Measurements from ENCODE around the gene LKAAEAR1. TPM values are rescaled to one million over a fixed set of nuclear protein-coding genes. Genes with fewer than 3 reads are reported as not detected.

The LKAAEAR1 gene
- total and polyA plus RNA-seq, 2 donors = 0.14 to 0.80 TPM

DNA sequence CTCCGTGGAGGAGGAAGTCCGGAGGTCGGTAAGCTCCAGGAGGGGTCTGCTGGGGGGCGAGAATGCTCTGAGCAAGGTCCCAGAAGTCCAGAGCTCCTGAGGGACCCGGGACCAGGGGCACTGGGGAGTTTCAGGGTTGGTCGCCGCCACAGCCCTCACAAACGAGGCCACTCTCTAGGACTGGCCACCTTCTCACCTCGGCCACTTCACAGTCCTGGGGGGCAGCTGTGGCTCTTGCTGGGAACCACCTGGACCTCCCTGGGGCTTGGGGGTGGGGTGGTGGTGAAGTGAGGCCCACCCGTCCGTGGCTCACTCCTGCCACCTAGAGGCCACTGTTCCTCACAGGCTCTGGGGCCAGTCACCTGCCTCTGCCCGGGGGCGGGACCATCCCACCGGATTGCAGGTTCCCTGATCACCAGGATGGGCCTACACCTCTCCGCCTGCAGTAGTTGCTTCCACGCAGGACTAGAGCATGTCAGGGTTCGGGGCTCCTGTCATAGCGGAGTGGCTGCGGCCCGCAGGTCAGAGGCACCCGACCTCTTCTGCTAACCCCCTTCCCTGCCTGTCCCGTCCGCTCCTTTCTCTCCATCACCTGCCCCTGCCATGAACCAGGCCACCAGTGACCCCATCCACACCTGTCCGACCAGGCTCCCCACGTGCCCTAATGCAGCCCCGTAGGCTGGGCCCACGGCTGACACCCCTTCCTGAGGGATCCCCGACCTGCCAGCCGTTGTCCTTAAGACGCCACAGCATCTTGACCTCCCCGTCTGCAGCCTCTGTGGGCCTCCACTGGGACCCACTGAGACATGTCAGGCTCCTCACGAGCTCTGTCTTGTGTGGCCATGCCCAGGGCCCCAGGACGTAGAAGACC is 26.3 kb downstream of the LKAAEAR1 start:
- H3K27ac ChIP-seq (ENCODE audit: low read depth in 1 of 2, low read length in 1 of 2) = peak overlapping the region; percentile 62 to 84
- no peaks in the 10 kb centered on the region for H3K36me3 ChIP-seq (ENCODE audit: control insufficient read depth in 2 of 2, insufficient read depth in 2 of 2, low read length in 1 of 2)
- H3K4me1 ChIP-seq (ENCODE audit: control insufficient read depth in 2 of 2, insufficient read depth in 2 of 2, low read length in 2 of 2) = peaks cover 3 to 48% of the 10 kb centered on the region in 2 donors
- peak in 4 of 9 donors; percentile 77 to 87 (median 83) for DNase-seq (ENCODE audit: low read depth in 6 of 9, low spot score in 9 of 9)
- no peaks in the 10 kb centered on the region for H3K9me3 ChIP-seq (ENCODE audit: control insufficient read depth in 2 of 2, insufficient read depth in 1 of 2, low read length in 1 of 2)
- peak overlapping the region in 1 of 2 donors; percentile 14 for H3K4me3 ChIP-seq (ENCODE audit: low read length in 2 of 2)
- WGBS = 47% methylated on average over 33 of the region's 33 CpGs
- H3K27me3 ChIP-seq (ENCODE audit: control insufficient read depth in 2 of 2, insufficient read depth in 1 of 2, low read length in 1 of 2) = peaks cover 0 to 39% of the 10 kb centered on the region in 2 donors

DNA sequence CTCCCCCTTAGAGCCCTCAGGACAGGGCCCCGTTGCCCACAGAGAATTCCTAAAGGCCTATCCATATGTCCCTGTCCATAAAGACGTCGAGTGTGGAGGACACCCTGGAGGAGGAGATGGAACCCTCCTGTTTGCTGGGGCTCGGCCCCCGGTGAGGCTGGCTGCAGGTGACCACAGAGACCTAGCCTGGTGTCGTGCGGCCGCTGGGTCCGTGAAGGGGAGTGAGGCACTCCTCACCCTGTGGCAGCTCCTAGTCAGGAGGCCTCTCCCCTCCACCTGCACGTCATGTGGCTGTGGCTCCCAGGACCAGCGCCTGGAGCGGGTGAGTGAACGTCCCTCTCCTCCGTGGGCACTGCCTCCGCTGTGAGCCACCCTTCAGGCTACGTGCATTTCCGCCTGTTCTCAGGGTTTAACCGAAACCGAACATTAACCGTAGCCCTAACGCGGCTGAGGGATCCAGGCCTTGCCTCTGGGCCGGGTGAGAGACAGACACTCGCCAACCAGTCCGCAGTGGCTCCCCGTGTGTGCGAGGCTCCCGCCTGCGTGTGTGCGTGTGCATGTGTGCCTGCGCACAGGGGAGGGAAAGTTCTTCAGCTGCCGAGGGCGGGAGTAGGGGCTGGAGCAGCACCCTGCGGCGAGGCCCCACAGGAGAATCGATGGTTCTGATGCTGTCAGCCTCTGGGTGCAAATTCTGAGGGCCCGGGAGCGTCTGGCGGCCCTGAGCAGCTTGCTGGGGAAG is 27.1 kb downstream of the LKAAEAR1 start:
- peak in 1 of 9 donors; percentile 64 for DNase-seq (ENCODE audit: low read depth in 6 of 9, low spot score in 9 of 9)
- 65% methylated on average over 39 of the region's 39 CpGs for whole genome bisulfite sequencing
- H3K4me3 ChIP-seq (ENCODE audit: low read length in 2 of 2) = peak overlapping the region in 1 of 2 donors; percentile 14

DNA sequence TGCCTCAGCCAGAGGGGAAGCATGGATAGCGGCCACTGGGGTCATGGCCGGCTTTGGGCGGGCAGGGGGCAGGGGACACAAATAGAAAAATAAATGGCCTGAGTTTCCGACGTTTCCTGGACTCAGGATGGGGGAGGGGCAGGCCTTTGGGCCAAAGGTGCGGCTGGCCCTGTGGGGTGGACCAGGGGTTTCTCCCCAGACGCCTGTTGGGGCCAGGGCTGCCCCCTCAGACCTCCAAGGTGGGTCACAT is 27.6 kb downstream of the LKAAEAR1 start:
- no peak overlapping the region for H3K4me3 ChIP-seq (ENCODE audit: low read length in 2 of 2)
- WGBS = 63% methylated on average over 7 of the region's 7 CpGs
- H3K27me3 ChIP-seq (ENCODE audit: control insufficient read depth in 2 of 2, insufficient read depth in 1 of 2, low read length in 1 of 2) = peaks cover 2 to 52% of the 10 kb centered on the region in 2 donors

More for the DNA sequence above, 27.1 kb downstream of the LKAAEAR1 start:
- Histone ChIP-seq H3K4me1 (ENCODE audit: control insufficient read depth in 2 of 2, insufficient read depth in 2 of 2, low read length in 2 of 2) (peaks cover 3 to 42% of the 10 kb centered on the region in 2 donors), H3K9me3 (ENCODE audit: control insufficient read depth in 2 of 2, insufficient read depth in 1 of 2, low read length in 1 of 2) (no peaks in the 10 kb centered on the region), H3K27me3 (ENCODE audit: control insufficient read depth in 2 of 2, insufficient read depth in 1 of 2, low read length in 1 of 2) (peaks cover 0 to 47% of the 10 kb centered on the region in 2 donors), H3K27ac (ENCODE audit: low read depth in 1 of 2, low read length in 1 of 2) (peak overlapping the region; percentile 62 to 84), H3K36me3 (ENCODE audit: control insufficient read depth in 2 of 2, insufficient read depth in 2 of 2, low read length in 1 of 2) (no peaks in the 10 kb centered on the region)

DNA sequence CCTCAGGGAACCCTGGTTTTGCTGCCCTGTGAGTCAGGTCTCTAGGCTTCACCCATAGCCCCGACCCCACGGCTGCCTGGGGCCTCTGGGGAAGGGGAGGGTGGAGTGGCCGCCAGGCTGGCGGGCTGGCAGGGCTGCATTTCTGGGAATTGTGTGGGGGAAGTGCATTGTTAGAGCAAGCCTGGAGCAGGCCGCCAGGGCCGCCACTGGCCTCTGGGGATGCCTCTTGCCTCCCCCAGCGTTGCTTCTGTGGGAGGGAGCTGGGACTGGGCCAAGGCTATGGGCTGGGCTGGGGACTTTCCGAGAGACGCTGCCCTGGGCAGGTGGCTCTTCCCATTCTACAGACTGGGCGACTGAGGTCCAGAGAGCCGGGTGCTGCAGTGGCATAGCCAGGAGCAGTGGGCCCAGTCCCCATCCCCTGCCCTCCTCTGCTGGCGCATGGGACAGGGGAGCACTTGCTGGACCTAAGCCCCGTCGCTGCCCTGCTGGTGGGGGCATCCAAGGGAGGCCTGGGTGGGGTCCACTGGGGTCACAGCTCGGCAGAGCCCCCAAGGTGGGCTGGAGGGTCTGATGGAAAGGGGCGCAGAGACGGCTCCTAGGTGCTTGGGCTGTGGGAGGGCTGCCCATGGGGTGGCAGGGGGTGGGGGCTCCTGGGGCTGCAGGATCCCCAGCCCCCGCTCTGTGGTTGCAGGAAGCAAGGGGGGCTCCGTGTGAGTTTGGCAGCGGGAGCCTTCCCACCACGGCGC is 28.1 kb downstream of the LKAAEAR1 start:
- no peak overlapping the region for H3K4me3 ChIP-seq (ENCODE audit: low read length in 2 of 2)
- H3K4me1 ChIP-seq (ENCODE audit: control insufficient read depth in 2 of 2, insufficient read depth in 2 of 2, low read length in 2 of 2) = peaks cover 3 to 43% of the 10 kb centered on the region in 2 donors
- 75% methylated on average over 22 of the region's 22 CpGs for WGBS
- no peaks in the 10 kb centered on the region for H3K9me3 ChIP-seq (ENCODE audit: control insufficient read depth in 2 of 2, insufficient read depth in 1 of 2, low read length in 1 of 2)
- DNase-seq (ENCODE audit: low read depth in 6 of 9, low spot score in 9 of 9) = no peak
- peaks cover 7 to 57% of the 10 kb centered on the region in 2 donors for H3K27me3 ChIP-seq (ENCODE audit: control insufficient read depth in 2 of 2, insufficient read depth in 1 of 2, low read length in 1 of 2)
- no peaks in the 10 kb centered on the region for H3K36me3 ChIP-seq (ENCODE audit: control insufficient read depth in 2 of 2, insufficient read depth in 2 of 2, low read length in 1 of 2)
- H3K27ac ChIP-seq (ENCODE audit: low read depth in 1 of 2, low read length in 1 of 2) = peak overlapping the region; percentile 46 to 84

More for the DNA sequence above, 27.6 kb downstream of the LKAAEAR1 start:
- Histone ChIP-seq H3K9me3 (ENCODE audit: control insufficient read depth in 2 of 2, insufficient read depth in 1 of 2, low read length in 1 of 2) (no peaks in the 10 kb centered on the region), H3K27ac (ENCODE audit: low read depth in 1 of 2, low read length in 1 of 2) (peak overlapping the region; percentile 46 to 84), H3K4me1 (ENCODE audit: control insufficient read depth in 2 of 2, insufficient read depth in 2 of 2, low read length in 2 of 2) (peaks cover 3 to 43% of the 10 kb centered on the region in 2 donors), H3K36me3 (ENCODE audit: control insufficient read depth in 2 of 2, insufficient read depth in 2 of 2, low read length in 1 of 2) (no peaks in the 10 kb centered on the region)
- DNase-seq (ENCODE audit: low read depth in 6 of 9, low spot score in 9 of 9) = no peak

DNA sequence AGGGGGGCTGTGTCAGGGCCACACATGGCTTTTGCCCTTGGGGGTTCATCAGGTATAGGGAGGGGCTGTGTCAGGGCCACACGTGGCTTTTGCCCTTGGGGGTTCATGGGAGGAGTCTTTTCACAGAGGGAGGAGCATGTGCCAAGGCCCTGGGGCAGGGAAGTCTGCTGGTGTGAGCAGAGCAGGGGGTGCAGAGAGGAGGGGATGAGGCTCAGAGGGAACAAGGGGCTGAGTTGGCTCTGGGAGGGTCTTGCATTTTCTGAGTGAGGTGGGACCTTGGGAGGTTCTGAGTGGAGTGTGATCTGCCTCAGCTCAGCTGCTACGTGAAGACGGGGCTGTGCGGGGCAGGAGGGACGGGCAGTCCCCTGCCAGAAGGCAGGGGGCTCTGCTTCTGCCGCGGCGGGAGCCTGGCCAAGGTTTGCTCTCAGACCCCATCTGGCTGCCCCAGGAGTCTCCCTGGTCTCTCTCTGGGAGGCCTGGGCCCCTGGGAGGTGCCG is 28.8 kb downstream of the LKAAEAR1 start:
- H3K27ac ChIP-seq (ENCODE audit: low read depth in 1 of 2, low read length in 1 of 2) = peak overlapping the region in 1 of 2 donors; percentile 80
- no peaks in the 10 kb centered on the region for H3K36me3 ChIP-seq (ENCODE audit: control insufficient read depth in 2 of 2, insufficient read depth in 2 of 2, low read length in 1 of 2)
- peaks cover 13 to 64% of the 10 kb centered on the region in 2 donors for H3K27me3 ChIP-seq (ENCODE audit: control insufficient read depth in 2 of 2, insufficient read depth in 1 of 2, low read length in 1 of 2)
- H3K4me1 ChIP-seq (ENCODE audit: control insufficient read depth in 2 of 2, insufficient read depth in 2 of 2, low read length in 2 of 2) = peaks cover 3 to 45% of the 10 kb centered on the region in 2 donors
- 92% methylated on average over 9 of the region's 9 CpGs for WGBS
- no peaks in the 10 kb centered on the region for H3K9me3 ChIP-seq (ENCODE audit: control insufficient read depth in 2 of 2, insufficient read depth in 1 of 2, low read length in 1 of 2)
- no peak for DNase-seq (ENCODE audit: low read depth in 6 of 9, low spot score in 9 of 9)
- H3K4me3 ChIP-seq (ENCODE audit: low read length in 2 of 2) = no peak overlapping the region

DNA sequence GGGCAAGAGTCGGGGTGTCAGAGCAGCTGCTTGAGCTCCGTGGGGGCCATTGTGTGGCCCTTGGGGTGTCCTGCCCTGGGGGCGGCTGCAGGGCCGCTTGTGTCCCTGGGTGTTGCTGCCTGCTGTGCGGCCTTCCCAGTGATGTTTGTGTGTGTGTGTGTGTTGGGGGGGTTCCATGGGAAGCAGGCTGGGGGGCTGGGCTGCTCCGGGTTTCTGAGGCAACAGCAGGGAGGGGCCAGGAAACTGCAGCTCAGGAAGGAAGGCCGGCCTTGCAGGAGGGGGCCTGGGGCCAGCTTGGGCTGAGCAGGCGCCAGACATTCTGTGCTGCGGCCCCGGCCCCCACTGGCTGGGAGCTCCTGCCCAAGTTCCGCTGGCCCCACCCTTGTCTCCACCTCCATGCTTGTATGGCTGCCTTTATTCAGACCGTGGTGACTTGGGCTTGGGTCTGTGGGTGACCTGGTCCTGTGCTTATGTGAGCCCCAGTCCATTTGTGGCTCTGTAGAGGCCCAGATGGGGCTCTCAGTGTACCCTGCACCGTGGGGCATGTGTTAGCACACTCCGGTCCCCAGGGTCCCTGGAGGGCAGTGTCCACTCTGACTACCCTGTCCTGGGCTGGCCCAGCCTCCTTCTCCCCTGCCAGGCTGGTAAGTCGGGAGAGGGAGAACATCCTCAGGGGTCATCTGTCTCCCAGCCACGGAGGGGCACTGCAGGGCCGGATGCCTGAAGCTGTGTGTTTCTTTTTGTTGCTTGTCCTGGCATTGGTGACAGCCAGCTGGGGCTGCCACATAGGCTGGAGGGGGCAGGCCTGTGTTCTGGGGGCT is 30.1 kb downstream of the LKAAEAR1 start:
- Histone ChIP-seq H3K27me3 (ENCODE audit: control insufficient read depth in 2 of 2, insufficient read depth in 1 of 2, low read length in 1 of 2) (peaks cover 25 to 74% of the 10 kb centered on the region in 2 donors), H3K4me3 (ENCODE audit: low read length in 2 of 2) (no peak overlapping the region), H3K9me3 (ENCODE audit: control insufficient read depth in 2 of 2, insufficient read depth in 1 of 2, low read length in 1 of 2) (peaks cover 0 to 5% of the 10 kb centered on the region in 2 donors), H3K36me3 (ENCODE audit: control insufficient read depth in 2 of 2, insufficient read depth in 2 of 2, low read length in 1 of 2) (no peaks in the 10 kb centered on the region), H3K4me1 (ENCODE audit: control insufficient read depth in 2 of 2, insufficient read depth in 2 of 2, low read length in 2 of 2) (peaks cover 3 to 53% of the 10 kb centered on the region in 2 donors), H3K27ac (ENCODE audit: low read depth in 1 of 2, low read length in 1 of 2) (peak overlapping the region; percentile 22 to 36)
- 40% methylated on average over 17 of the region's 17 CpGs for WGBS
- no peak for DNase-seq (ENCODE audit: low read depth in 6 of 9, low spot score in 9 of 9)

DNA sequence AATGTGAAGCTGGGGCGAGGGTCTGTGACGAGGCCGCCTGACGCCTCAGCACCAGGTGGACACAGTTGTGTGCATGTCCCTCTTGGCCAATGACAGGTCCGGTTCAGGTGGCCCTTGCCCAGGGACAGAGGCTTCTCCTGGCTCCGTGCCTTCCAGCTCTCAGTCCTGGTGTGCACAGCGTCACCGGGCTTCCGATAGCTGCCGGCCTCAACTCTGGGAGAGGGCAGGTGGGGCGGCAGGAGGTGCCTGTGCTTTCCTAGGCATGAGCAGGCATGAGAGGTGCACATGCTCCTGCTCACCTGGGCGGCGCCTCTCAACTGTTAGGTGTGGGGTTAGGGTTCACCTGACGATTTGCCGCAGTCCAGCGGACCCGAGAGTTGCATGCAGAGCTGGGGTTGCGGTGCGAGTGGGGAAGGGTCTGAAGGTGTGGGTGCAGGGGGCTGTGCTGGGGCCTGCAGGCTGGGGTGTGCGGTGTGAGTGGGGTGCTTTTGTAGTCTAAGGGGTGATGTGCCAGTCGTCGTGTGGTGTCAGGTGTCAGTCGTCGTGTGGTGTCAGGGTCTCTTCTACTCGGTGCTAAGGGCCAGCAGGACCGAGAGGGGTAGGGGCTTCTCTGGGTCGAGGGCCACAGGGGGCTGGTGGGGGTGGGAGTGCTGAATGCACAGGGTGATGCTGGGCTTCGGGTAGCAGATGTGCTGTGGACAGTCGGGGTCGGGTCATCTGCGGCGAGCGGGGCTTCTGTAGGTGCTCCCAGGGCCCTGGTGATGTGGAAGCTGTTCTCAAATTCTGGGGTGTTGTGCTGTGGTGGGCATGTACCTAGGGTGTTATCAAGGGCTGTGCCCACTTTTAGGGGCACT is 31.0 kb downstream of the LKAAEAR1 start:
- Histone ChIP-seq H3K27me3 (ENCODE audit: control insufficient read depth in 2 of 2, insufficient read depth in 1 of 2, low read length in 1 of 2) (peaks cover 34 to 80% of the 10 kb centered on the region in 2 donors), H3K9me3 (ENCODE audit: control insufficient read depth in 2 of 2, insufficient read depth in 1 of 2, low read length in 1 of 2) (peaks cover 0 to 5% of the 10 kb centered on the region in 2 donors), H3K4me3 (ENCODE audit: low read length in 2 of 2) (no peak overlapping the region), H3K27ac (ENCODE audit: low read depth in 1 of 2, low read length in 1 of 2) (peak overlapping the region in 1 of 2 donors; percentile 48), H3K36me3 (ENCODE audit: control insufficient read depth in 2 of 2, insufficient read depth in 2 of 2, low read length in 1 of 2) (no peaks in the 10 kb centered on the region), H3K4me1 (ENCODE audit: control insufficient read depth in 2 of 2, insufficient read depth in 2 of 2, low read length in 2 of 2) (peaks cover 3 to 53% of the 10 kb centered on the region in 2 donors)
- no peak for DNase-seq (ENCODE audit: low read depth in 6 of 9, low spot score in 9 of 9)
- 92% methylated on average over 33 of the region's 33 CpGs for WGBS
